K562 (cell line): ENCODE data around the gene MRPL28. TPM values are rescaled to one million over a fixed set of nuclear protein-coding genes. Genes with fewer than 3 reads are reported as not detected.

Source experiments
- ATF1 ChIP-seq, 2 experiments: fragments of 450-650 bp in 1 of 2; IDR thresholded peaks; 2 replicates each; pipeline ENCODE4 v1.6.1; 2016; ENCODE audit warnings: missing compliant biosample characterization in 1 of 2, missing genetic modification characterization in 1 of 2
- FOXA3 ChIP-seq, 2 experiments: fragments of 450-650 bp in 1 of 2; sonication (generic) in 1 of 2; formaldehyde crosslinking; IDR thresholded peaks in 1 of 2; conservative IDR thresholded peaks in 1 of 2; 2 replicates each; pipeline versions ENCODE4 v1.4.0 to v1.8.0; 2020 to 2022; ENCODE audit warnings: mild to moderate bottlenecking in 2 of 2, missing genetic modification reagents in 1 of 2
- FOXP1 ChIP-seq: sonication (generic); formaldehyde crosslinking; IDR thresholded peaks from 2 replicates; pipeline ENCODE4 v1.8.0; 2022; ENCODE audit warnings: mild to moderate bottlenecking, missing genetic modification reagents
- GATA2 ChIP-seq: sonication (generic); formaldehyde crosslinking; IDR thresholded peaks from 2 replicates; pipeline ENCODE4 v1.4.0; 2020; ENCODE audit warnings: mild to moderate bottlenecking, missing genetic modification reagents
- HCFC1 ChIP-seq: IDR thresholded peaks from 2 replicates; pipeline ENCODE4 v1.6.1; 2012; ENCODE audit warnings: low read depth, low read length, improper control_type of control experiment
- HDAC8 ChIP-seq: fragments of 450-650 bp; IDR thresholded peaks from 2 replicates; pipeline ENCODE4 v1.6.1; 2016; ENCODE audit warnings: mild to moderate bottlenecking, missing genetic modification characterization, moderate library complexity, missing compliant biosample characterization
- KDM1A ChIP-seq, 2 experiments: fragments of 450-650 bp; IDR thresholded peaks; 2 replicates each; pipeline ENCODE4 v1.6.1; 2016; ENCODE audit warnings: mild to moderate bottlenecking in 2 of 2
- MAFK ChIP-seq: IDR thresholded peaks from 2 replicates; pipeline ENCODE4 v1.6.1; 2011; ENCODE audit warnings: low read length, improper control_type of control experiment
- MECOM ChIP-seq: fragments of 250-450 bp; sonication (Bioruptor Pico); IDR thresholded peaks from 2 replicates; pipeline ENCODE4 v1.8.0; 2022; ENCODE audit warnings: inconsistent platforms
- MIER1 ChIP-seq: fragments of 450-650 bp; IDR thresholded peaks from 2 replicates; pipeline ENCODE4 v1.6.1; 2016; ENCODE audit warnings: antibody characterized with exemption, mild to moderate bottlenecking, low read depth
- NELFE ChIP-seq: IDR thresholded peaks from 2 replicates; pipeline ENCODE4 v1.6.1; 2011; ENCODE audit warnings: mild to moderate bottlenecking; ENCODE audit not compliant: insufficient read depth, insufficient read length
- RAD21 ChIP-seq, 2 experiments: fragments of 250-450 bp in 1 of 2; fragments of 450-650 bp in 1 of 2; sonication (Bioruptor Pico) in 1 of 2; formaldehyde crosslinking in 1 of 2; IDR thresholded peaks in 1 of 2; conservative IDR thresholded peaks in 1 of 2; 2 replicates each; pipeline versions ENCODE4 v1.4.0 to v1.8.0; 2020 to 2022; ENCODE audit warnings: mild to moderate bottlenecking in 2 of 2, moderate library complexity in 1 of 2
- SPI1 ChIP-seq: IDR thresholded peaks from 2 replicates; pipeline ENCODE4 v1.6.1; 2011; ENCODE audit warnings: low read depth, low read length, control low read depth, borderline replicate concordance
- SRSF9 ChIP-seq: fragments of 200-400 bp; formaldehyde crosslinking; IDR thresholded peaks from 2 replicates; pipeline ENCODE4 v1.6.1; 2017; ENCODE audit warnings: low read depth, low read length, borderline replicate concordance
- TCF3 ChIP-seq: sonication (generic); formaldehyde crosslinking; IDR thresholded peaks from 2 replicates; pipeline ENCODE4 v1.4.0; 2020; ENCODE audit warnings: mild to moderate bottlenecking, missing genetic modification reagents
- TFAM ChIP-seq: fragments of 250-450 bp; sonication (Bioruptor Pico); conservative IDR thresholded peaks from 2 replicates; pipeline ENCODE4 v1.5.0; 2021; ENCODE audit warnings: mild to moderate bottlenecking, moderate library complexity
- ZFX ChIP-seq: sonication (generic); formaldehyde crosslinking; IDR thresholded peaks from 2 replicates; pipeline ENCODE4 v1.8.0; 2022; ENCODE audit warnings: mild to moderate bottlenecking, missing genetic modification reagents, moderate library complexity
- ZNF436 ChIP-seq: fragments of 250-450, 450-650 bp; sonication (Bioruptor Pico); formaldehyde crosslinking; IDR thresholded peaks from 2 replicates; pipeline ENCODE4 v1.7.0; 2020; ENCODE audit warnings: mild to moderate bottlenecking
- ZNF764 ChIP-seq: fragments of 250-450 bp; sonication (Bioruptor Pico); IDR thresholded peaks from 2 replicates; pipeline ENCODE4 v1.4.0; 2020; ENCODE audit warnings: low read depth, mild to moderate bottlenecking, moderate library complexity
- ZNF778 ChIP-seq: fragments of 450-650 bp; formaldehyde crosslinking; IDR thresholded peaks from 2 replicates; pipeline ENCODE4 v1.4.0; 2020; ENCODE audit warnings: mild to moderate bottlenecking, moderate library complexity
- polyA plus RNA-seq, 8 experiments: library from polyadenylated mRNA; depleted of rRNA in 4 of 8; stranded (reverse) in 5 of 8; unstranded in 3 of 8; fragments of >200 nt; fragmentation: Nextera tagmentation in 2 of 8; fragmentation: Illumina TruSeq in 1 of 8; extraction: Ambion mirVana in 2 of 8; extraction: Trizol in 1 of 8; gene quantifications; 2 replicates each; pipeline versions ENCODE4 v1.2.1 to v1.2.3, GENCODE V29; 2011 to 2014; ENCODE audit warnings: inconsistent platforms in 1 of 8, missing spikeins in 1 of 8
- total RNA-seq, 7 experiments: library from RNA; depleted of rRNA in 6 of 7; stranded (reverse); fragments of >200 nt in 6 of 7; fragmentation: Illumina TruSeq in 2 of 7; extraction: Trizol in 2 of 7; gene quantifications; 2 replicates each; pipeline versions ENCODE4 v1.2.1 to v1.2.3, GENCODE V29; 2011 to 2021; ENCODE audit warnings: low replicate concordance in 1 of 7
- TF ChIP-seq, protein P1 (sequence below): fragments of 250-450 bp; sonication (Bioruptor Pico); IDR thresholded peaks from 2 replicates; pipeline ENCODE4 v1.4.0; 2020; ENCODE audit warnings: mild to moderate bottlenecking, moderate library complexity
- TF ChIP-seq, protein P2 (sequence below): fragments of 150-350 bp; IDR thresholded peaks from 2 replicates; pipeline ENCODE4 v1.6.1; 2014; ENCODE audit warnings: low read depth, mild to moderate bottlenecking, low read length, borderline replicate concordance

MRPL28 gene
- total and polyA plus RNA-seq, 9 of the 15 experiments (the other 6 are each of a cell fraction or from before 2014, with no cell fraction given) = 2.5 to 323 (median 175) TPM

DNA sequence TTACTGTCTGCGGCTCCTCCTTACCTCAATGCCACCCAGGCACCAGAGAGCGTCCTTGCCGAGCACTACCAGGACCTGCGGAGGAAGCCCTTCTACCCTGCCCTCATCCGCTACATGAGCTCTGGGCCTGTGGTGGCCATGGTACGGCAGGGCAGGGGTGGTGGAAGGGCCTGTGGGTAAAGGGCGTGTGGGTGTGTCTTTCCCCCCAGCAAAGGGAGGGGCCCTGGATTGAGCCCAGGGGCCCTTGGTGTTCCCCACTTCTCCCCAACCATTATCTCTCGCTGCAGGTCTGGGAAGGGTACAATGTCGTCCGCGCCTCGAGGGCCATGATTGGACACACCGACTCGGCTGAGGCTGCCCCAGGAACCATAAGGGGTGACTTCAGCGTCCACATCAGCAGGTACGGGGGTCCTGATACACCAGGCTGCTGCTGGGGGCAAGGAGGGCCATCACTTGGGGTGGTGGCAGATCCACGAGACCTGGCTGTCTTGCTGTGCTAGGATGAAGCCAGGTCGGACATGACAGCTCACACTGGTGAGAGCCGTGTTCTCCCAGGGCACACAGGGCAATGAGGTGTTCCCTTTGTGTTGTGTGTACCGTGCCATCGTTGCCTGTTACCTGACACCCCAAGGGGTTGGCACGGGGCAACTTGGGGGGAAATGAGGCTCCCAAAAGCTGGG is 29.1 kb upstream of the MRPL28 start (continued):
- TF ChIP-seq KDM1A (IDR thresholded peaks at IDR 0.05) = no peak
- no peak for TF ChIP-seq ZNF778
- TF ChIP-seq MAFK = no peak
- no peak for TF ChIP-seq GATA2 (CRISPR knock-in tag)
- TF ChIP-seq SRSF9 = no peak
- no peak for TF ChIP-seq SPI1
- no peak for TF ChIP-seq MIER1
- TF ChIP-seq FOXA3 (CRISPR knock-in tag; conservative IDR thresholded peaks at IDR 0.05 in 1 of 2, IDR thresholded peaks at IDR 0.05 in 1 of 2) = no peak
- no peak for TF ChIP-seq RAD21 (CRISPR knock-in tag; conservative IDR thresholded peaks at IDR 0.05 in 1 of 2, IDR thresholded peaks at IDR 0.05 in 1 of 2)
- TF ChIP-seq, protein P1, sequence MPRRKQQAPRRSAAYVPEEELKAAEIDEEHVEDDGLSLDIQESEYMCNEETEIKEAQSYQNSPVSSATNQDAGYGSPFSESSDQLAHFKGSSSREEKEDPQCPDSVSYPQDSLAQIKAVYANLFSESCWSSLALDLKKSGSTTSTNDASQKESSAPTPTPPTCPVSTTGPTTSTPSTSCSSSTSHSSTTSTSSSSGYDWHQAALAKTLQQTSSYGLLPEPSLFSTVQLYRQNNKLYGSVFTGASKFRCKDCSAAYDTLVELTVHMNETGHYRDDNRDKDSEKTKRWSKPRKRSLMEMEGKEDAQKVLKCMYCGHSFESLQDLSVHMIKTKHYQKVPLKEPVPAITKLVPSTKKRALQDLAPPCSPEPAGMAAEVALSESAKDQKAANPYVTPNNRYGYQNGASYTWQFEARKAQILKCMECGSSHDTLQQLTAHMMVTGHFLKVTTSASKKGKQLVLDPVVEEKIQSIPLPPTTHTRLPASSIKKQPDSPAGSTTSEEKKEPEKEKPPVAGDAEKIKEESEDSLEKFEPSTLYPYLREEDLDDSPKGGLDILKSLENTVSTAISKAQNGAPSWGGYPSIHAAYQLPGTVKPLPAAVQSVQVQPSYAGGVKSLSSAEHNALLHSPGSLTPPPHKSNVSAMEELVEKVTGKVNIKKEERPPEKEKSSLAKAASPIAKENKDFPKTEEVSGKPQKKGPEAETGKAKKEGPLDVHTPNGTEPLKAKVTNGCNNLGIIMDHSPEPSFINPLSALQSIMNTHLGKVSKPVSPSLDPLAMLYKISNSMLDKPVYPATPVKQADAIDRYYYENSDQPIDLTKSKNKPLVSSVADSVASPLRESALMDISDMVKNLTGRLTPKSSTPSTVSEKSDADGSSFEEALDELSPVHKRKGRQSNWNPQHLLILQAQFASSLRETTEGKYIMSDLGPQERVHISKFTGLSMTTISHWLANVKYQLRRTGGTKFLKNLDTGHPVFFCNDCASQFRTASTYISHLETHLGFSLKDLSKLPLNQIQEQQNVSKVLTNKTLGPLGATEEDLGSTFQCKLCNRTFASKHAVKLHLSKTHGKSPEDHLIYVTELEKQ = no peak
- TF ChIP-seq FOXP1 (CRISPR knock-in tag) = no peak
- TF ChIP-seq ZFX = peak; percentile 42; the same call in 1 of the 2 replicates
- no peak for TF ChIP-seq TFAM
- TF ChIP-seq HDAC8 = no peak
- TF ChIP-seq ZNF436 (CRISPR knock-in tag) = no peak
- peak; percentile 12; the same call in 1 of the 2 replicates for TF ChIP-seq TCF3
- TF ChIP-seq, protein P2, sequence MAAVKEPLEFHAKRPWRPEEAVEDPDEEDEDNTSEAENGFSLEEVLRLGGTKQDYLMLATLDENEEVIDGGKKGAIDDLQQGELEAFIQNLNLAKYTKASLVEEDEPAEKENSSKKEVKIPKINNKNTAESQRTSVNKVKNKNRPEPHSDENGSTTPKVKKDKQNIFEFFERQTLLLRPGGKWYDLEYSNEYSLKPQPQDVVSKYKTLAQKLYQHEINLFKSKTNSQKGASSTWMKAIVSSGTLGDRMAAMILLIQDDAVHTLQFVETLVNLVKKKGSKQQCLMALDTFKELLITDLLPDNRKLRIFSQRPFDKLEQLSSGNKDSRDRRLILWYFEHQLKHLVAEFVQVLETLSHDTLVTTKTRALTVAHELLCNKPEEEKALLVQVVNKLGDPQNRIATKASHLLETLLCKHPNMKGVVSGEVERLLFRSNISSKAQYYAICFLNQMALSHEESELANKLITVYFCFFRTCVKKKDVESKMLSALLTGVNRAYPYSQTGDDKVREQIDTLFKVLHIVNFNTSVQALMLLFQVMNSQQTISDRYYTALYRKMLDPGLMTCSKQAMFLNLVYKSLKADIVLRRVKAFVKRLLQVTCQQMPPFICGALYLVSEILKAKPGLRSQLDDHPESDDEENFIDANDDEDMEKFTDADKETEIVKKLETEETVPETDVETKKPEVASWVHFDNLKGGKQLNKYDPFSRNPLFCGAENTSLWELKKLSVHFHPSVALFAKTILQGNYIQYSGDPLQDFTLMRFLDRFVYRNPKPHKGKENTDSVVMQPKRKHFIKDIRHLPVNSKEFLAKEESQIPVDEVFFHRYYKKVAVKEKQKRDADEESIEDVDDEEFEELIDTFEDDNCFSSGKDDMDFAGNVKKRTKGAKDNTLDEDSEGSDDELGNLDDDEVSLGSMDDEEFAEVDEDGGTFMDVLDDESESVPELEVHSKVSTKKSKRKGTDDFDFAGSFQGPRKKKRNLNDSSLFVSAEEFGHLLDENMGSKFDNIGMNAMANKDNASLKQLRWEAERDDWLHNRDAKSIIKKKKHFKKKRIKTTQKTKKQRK = no peak
- TF ChIP-seq HCFC1 = no peak
- no peak for TF ChIP-seq NELFE
- no peak for TF ChIP-seq ATF1 (CRISPR knock-in tag; IDR thresholded peaks at IDR 0.05)
- no peak for TF ChIP-seq ATF1 (tag; IDR thresholded peaks at IDR 0.05)
- TF ChIP-seq MECOM (CRISPR knock-in tag) = no peak
- TF ChIP-seq ZNF764 (CRISPR knock-in tag) = no peak
